HG02840 (cell line): ENCODE measurements around the gene TMEM61.
"Not testable (repeated sequence)": the region's sequence is repeated elsewhere in the genome, so short reads cannot be mapped to it uniquely, and the experiment has no call there.

Experiments used
- ATAC-seq: cut with Tn5 transposase; IDR thresholded peaks from one replicate; pipeline ENCODE4 v1.9.1; 2021; ENCODE audit warnings: mild to moderate bottlenecking, moderate library complexity, moderate number of reproducible peaks; ENCODE audit not compliant: unreplicated experiment, low FRiP score

The TMEM61 gene

DNA sequence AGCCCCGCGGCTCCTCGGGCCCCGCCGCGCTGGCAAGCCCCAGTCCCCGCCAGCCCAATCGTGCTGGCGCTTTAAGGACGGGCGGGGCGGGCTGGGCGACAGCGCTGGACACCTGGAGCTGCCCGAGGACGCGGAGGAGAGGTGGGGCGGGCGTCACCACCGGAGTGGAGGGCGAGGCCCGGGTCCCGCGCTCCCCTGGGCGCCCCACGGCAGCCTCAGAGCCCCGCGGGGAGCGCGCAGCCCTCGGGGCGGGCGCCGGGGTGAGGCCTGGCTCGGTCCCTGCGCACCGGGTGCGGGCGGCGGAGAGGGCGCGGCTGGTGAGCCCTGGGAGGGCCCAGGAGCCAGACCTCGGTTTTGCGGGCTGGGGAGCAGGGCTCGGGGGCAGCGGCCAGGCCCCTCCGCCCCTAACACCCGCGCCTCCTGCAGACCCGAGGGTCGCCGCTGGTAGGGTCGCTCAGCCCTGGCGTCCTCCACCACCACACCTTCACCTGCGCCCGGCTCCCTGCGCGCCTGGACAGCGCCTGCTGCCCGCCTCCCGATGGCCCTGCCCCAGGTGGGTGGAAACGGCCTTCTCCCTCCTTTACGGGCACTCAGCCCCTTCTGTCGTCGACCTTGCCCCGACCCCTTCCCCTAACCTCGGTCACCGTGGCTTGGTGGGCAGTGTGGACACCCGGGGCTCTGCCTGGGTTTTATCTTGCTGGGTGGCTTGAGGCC is at the start of gene TMEM61:
Gene TMEM61, plus strand, starts transcription at position 101 of the 714 bp plus-strand sequence. Its CDS starts 438 bp downstream, at position 539.
- no peak for ATAC-seq

DNA sequence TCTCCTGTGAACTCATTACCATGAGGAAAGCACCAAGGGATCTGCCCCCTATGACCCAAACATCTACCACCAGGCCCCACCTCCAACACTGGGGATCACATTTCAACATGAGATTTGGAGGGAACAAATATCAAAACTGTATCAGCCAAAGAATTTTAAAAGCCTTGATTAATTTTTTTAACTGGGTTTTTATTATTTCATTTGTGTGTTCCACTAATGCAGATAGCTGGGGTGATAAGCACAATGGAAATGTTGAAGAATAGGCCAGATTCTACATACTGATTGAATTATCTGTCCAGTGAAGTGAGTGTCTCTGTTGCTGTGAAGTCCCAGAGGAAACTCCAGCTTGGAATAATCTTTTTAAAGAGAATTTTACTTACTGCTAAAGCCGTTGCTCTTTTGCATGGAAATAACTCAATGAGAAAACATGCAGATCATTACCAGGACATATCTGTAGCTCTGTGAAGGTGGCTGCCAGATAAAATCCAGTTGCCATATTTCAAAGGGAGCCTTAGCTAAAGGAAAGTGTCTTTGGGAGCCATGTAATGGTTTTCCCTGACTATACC is 49.1 kb upstream of the TMEM61 start:
- no peak for ATAC-seq

DNA sequence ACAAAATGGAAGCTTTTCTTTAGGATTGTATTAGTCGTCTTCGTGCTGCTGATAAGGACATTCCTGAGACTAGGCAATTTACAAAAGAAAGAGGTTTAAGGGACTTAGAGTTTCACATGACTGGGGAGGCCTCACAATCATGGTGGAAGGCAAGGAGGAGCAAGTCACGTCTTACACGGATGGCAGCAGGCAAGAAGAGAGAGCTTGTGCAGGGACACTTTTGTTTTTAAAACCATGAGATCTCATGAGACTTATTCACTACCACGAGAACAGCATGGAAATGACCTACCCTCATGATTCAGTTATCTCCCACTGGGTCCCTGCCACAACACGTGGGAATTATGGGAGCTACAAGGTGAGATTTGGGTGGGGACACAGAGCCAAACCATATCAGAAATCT is 46.3 kb upstream of the TMEM61 start:
- ATAC-seq = not testable (repeated sequence)

DNA sequence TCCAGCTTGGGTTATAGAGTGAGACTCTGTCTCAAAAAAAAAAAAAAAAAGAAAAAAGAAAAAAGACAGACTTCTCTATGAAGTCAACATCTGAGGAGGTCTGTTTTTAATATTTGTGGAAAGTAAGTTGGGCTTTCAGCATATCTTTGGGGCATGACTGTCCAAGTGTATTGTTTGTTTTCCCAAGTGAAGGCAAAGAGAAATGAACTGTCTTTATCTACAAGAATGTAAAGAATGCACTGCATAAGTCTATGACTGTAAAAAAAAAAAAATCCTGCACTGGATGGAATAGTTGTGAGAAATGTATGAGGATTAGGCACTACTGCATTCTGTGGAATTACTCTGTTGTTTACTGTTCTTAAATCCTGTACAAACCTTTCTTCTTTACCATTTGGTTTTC is 45.6 kb upstream of the TMEM61 start:
- no peak for ATAC-seq

DNA sequence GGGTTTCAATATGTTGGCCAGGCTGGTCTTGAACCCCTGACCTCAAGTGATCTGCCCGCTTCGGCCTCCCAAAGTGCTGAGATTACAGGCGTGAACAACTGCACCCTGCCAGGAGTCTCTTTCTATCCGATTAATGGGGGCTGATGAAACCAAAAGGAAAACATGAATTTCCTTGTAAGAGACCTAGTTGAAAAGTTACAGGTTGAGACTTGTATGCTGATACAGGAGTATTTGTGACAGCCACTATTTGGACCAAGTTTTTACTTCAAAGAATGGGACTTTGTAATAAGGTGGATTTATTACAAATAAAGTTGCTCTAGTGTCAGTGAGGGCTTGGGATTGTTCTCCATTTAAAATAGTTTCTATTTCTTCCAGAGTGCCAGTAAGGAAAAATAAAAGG is 43.6 kb upstream of the TMEM61 start:
- ATAC-seq = no peak

DNA sequence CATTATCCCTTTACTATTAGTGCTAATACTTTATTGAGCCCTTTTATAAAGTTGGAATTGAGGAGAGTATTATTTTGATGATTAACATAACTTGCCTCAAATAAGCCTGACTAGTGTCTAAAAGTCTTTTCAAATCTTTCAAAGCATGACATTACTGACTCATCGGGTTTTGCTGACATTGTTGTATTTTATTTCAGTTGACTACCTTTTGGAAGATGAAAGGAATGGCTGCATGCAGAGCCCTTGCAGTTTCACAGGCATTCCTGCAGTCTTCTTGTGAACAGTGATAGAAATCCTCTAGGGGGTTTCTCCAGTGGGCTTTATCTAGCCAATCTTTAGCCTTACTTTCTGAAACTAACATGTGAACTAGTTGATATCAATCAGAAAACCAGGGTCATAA is 43.0 kb upstream of the TMEM61 start:
- no peak for ATAC-seq

DNA sequence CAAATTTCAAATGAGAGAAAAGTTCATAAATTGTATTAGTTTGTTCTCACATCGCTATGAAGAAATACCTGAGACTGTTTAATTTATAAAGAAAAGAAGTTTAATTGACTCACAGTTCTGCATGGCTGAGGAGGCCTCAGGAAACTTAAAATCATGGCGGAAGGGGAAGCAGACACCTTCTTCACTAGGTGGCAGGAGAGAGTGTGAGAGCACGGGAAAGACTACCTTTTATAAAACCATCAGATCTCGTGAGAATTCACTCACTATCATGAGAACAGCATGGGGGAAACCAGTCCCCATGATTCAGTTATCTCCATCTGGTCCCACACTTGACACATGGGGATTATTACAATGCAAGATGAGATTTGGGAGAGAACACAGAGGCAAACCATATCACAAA is 41.5 kb upstream of the TMEM61 start:
- ATAC-seq = not testable (repeated sequence)

DNA sequence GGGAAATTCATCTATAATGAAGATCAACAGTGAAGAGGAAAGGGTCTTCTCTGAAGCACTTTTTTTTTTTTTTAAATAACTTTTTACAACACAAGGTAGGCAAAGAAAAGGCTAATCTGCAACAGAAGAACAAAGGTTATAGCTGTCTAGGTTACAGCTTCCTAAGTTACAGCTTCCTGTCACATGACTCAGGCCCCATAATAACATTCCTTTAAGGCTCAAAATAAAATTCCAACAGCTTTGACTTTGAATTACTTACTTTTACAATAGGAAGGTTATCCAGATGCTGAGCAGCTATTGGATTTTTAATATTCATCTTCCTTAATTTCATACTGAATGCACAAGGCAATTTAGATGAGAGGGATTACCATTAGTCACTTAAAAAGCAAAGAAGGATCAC is 40.4 kb upstream of the TMEM61 start:
- ATAC-seq = no peak

DNA sequence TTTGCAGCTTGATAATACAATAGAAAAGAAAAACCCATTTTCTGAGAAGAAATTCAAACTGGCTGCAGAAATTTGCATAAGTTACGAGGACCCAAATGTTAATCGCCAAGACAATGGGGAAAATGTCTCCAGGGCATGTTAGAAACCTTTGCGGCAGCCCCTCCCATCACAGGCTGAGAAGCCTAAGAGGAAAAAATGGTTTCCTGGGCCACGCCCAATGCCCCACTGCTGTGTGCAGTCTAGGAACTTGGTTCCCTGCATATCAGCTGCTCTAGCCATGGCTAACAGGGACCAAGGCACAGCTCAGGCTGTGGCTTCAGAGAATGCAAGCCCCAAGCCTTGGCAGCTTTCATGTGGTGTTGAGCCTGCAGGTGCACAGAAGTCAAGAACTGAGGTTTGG is 37.5 kb upstream of the TMEM61 start:
- no peak for ATAC-seq

DNA sequence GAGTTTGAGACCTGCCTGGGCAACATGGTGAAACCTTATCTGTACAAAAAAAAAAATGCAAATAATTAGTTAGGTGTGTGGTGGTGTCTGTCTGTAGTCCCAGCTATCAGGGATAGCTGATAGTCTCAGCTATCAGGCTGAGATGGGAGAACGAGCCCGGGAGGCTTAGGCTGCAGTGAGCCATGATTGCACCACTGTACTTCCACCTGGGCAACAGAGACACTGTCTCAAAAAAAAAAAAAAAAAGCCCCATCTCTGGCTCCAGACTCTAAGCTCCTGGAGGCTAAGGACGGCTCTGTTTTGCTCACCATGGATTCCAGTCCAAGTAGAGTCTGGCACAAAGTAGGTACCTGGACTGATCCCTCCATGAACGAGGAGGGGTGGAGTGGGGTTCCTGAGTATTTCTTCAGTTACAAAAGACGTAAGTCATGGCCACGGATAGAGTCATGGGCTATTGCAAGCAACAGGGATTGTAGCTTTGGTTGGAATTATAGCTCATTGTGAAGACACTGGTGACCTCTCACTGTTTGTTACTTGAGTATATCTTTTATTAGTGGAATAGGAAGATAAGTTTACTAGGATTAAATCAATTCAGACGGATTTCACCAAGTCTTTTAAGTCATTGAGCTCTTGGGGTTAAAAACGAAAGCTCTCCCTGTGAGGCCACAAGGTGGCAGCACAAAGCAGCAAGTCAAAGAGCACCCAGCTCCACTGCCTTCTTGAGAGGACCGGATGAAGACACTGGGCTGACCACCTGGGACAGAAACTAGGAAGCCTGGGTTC is 35.6 kb upstream of the TMEM61 start:
- ATAC-seq = no peak

DNA sequence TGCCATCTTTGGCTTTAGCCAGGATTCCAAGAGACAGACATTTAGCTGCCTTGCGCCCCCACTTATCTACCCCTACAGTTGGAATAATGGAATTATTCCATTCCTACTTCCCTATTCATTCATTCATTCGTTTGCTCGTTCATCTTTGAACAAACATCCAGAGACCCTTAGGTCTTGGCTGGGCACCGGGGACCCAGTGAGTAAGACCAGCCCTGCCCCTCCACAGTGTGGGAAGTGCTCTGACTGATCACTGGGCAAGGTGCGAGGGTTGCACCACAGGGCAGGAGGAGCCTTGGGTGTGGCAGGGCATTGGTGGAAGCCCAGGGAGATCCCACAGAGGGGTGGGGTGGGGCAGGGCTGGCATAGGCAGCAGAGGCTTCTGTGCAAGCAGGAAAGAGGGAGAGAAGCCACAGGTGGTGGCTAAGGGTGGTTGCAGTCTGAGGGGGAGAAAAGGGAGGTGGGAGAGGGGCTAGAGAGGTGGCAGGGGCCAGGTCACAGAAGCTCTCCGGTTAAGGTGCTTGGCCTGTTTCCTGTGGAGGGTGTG is 35.0 kb upstream of the TMEM61 start:
- no peak for ATAC-seq

DNA sequence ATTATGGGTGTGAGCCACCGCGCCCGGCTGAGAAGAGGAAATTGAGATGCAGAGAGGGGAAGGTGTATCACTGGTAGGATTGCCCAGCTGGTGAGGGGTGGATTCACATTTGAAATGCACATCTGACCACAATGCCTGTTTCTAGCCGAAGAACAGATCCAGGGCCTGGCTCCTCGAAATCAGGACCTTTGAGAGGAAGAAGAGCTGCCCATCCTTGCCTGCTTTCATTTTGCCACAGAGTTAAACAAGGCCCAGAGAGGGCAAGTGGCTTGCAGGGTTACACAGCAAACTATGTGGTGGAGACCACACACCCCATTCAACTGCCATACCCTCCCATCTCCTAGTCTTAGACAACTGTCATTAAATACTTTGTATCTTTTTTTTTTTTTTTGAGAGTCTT is 32.9 kb upstream of the TMEM61 start:
- ATAC-seq = no peak

DNA sequence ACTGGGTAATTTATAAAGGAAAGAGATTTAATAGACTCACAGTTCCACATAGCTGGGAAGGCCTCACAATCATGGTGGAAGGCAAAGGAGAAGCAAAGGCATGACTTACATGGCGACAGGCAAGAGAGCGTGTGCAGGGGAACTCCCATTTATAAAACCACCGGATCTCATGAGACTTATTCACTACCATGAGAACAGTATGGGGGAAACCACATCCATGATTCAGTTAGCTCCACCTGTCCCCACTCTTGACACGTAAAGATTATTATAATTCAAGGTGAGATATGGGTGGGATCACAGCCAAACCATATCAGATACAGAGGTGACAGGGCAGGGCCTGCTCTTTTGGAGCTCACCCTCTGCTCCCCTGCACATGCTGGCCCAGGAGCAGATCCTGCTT is 31.4 kb upstream of the TMEM61 start:
- ATAC-seq = no peak

DNA sequence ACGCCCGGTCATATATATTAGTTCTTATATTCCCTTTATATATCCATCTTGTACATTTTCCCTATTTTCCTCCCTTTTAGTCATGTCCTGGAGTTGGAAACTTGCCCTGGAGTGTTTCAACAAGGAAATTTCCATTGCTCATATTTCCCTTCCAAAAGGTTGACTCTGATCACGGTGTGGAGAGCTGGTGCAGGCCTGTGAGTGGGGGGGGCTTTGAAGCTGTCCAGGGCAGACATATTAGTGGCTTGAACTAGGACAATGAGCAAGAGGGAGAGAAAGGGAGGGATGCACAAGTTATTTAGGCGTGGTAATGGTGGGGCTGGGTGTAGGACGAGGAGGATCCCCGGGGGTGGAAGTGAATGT is 30.4 kb upstream of the TMEM61 start:
- ATAC-seq = no peak

DNA sequence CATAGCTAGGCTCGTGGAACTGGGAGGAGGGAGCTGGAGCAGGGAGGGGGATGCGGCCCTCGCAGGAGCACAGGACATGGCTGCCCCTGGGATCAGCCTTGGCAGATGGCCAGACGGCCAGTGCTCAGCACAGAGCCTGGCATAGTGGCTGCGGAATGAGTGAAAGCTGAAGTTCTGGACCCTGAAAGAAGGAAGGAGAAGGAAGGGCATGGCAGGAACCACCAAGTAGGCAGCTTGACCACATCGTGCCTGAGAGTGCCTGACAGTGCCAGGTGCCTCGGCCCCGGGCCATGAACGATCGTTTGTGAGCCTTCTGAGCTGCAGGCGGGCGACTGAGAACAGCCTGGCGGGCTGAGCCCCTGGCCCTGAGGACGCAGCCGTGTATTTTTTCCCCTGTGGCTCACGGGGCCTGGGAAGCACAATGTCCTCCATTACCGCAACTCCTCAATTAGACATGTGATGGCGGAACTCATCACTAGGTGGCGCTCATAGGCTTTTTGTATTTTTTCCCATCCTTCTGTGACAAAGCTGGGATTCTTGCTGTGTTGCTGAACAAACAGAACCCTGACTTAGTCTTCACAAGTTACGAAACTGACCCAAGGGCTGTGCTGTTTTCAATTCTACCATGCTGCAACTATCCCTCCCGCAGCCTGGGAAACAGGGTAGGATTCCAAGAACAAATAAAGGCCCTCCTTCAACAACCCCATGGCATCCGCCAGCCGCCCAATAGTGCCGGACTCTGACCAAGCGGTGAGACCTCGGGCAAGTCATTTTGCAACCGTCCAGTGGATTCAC is 29.9 kb upstream of the TMEM61 start:
- no peak for ATAC-seq

DNA sequence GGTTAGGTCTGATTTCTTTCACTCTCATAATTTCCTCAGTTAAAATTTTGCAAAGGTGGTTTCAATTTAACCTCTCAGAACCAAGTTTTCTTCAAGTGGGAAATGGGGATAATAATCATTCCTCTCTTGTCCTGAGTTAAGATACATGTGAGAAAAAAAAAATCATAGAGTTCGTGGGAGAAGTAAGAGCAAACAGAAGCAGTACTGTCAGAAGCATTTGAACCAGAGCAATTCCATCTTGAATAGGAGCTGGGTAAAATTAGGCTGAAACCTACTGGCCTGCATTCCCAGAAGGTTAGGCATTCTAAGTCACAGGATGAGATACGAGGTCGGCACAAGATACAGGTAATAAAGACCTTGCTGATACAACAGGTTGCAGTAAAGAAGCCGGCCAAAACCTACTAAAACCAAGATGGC is 28.6 kb upstream of the TMEM61 start:
- ATAC-seq = no peak

DNA sequence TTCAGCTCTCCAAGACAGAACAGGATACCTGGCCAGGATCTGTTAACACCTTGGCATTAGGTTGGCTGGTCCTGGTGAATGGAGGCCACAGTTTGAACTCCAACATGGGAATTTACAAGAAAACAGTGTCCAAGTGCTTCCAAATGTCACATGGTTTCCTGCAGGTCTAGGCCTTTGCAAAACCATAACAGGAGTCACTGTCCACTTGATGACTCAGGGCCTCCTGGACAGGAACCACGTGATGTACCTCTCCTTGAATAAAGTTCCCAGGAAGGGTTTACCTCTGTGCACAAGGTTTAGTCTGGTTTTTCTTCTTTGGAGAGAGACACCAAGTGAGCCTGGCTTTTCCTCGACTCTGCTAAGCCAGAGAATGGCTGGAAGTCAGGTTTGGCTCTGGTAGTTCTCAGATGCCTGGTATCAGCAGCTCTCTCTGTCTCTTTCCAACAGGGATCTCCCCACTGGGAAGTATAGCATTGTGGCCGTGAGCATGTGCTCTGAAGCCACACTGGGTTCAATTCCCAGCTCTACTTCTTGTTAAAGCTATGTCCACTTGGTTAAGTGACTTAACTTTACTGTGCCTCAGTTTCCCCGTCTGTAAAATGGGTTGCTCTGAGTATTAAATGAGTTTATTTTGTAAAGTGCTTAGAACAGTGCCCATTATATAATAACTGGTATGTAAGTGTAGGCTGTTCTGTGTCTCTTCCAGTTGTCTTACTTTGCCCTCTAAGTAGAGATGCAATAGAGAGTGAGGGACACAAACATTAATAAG is 27.3 kb upstream of the TMEM61 start:
- ATAC-seq = no peak

DNA sequence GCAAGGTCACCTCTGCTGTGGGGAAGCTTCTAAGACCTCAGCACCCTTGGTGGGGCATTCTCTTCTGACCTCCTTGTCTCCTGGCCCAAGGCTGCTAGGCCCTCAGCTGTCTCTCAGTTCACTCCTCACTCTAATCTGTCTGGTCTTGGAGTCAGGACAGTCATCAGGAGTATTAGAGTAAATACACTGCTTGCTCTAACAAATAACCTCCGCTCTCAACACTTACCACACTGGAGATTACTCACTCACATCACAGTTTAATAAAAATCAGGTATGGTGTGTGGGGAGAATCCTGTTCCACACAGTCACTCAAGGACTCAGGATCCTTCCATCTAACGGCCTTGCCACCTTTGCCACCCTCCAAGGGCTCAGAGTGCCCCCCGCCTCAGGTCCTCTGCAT is 26.6 kb upstream of the TMEM61 start:
- ATAC-seq = no peak

DNA sequence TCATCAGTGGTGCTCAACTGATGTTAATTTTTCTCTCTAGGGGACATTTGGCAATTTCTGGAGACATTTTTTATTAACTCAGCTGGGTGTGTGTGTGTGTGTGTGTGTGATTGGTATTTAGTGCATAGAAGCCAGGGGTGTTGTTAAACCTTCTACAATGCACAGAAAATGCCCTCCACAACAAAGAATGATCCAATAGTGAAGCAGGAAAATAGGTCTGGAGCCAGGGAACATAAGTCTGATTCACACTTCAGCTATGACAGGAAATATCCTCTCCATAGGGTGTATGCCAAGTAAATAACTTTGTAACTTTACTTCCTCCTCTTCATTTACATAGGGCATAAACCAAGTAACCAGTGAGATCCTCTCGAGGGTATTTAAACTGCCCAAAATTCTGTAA is 25.1 kb upstream of the TMEM61 start:
- no peak for ATAC-seq

DNA sequence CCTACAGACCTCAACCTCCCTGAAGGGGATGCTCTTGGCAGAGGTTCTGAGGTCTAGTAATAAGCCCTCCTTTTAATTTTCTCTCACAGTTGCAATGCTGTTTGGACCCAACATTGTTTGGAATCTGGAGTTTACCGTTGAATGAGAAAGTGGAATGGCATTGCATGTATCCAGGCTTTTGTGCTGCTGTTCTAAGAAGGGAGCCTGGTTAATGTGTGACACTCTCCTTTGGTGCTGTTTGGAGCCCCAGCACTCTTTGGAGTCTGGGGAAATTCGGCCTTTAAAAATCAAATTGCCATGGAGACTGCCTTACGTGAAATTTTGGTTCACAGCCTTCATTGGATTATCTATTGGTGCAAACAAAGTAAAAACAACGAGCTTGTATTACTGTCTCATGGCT is 23.7 kb upstream of the TMEM61 start:
- ATAC-seq = no peak
